ENCODE measurements around the gene PLA1A. TPM values are rescaled to one million over a fixed set of nuclear protein-coding genes. Genes with fewer than 3 reads are reported as not detected.

The PLA1A gene
- total and polyA plus RNA-seq, 2 donors (not counting 3 experiments of a cell fraction or from before 2014, with no cell fraction given) = 0.07 TPM; not detected in 1

DNA sequence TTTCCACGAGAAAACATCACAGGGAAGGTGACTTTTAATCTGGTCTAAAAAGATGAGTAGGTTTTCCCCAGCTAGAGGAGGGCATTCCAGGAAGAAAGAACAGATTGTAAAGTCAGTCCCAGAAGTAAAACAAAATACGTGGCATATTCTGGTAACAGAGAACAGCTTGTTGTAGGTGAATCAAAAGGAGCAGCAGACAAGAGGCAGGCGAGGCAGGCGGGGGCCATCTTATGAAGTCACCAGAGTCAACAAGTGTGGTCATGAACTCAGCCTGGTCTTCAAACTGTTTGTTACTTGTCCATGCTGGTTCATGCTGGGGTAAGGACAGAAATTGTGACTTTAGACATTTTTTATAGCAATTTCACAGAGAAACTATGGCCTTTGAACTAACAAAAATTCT lies 66.7 kb downstream of the PLA1A start:
- Histone ChIP-seq H2AFZ (ENCODE audit: low read depth, low read length) (no peak overlapping the region), H3K4me1 (ENCODE audit: control insufficient read depth, extremely low read depth, insufficient read depth, low read length) (no peaks in the 10 kb centered on the region), H3K9me1 (replicated peaks; ENCODE audit: control insufficient read depth, extremely low read depth, insufficient read depth, low read length) (no peaks in the 10 kb centered on the region), H3K9me3 (replicated peaks; ENCODE audit: control insufficient read depth, insufficient read depth, low read length) (no peaks in the 10 kb centered on the region), H4K20me1 (replicated peaks; ENCODE audit: control insufficient read depth, extremely low read depth, insufficient read depth, low read length) (no peaks in the 10 kb centered on the region), H3K4me3 (replicated peaks in 1 of 3; ENCODE audit: insufficient read depth in 1 of 3, low read depth in 1 of 3, low read length in 3 of 3) (no peak overlapping the region), H3K27ac (ENCODE audit: insufficient read depth, low read depth, low read length) (no peak overlapping the region), H3K36me3 (ENCODE audit: control insufficient read depth in 2 of 2, extremely low read depth in 1 of 2, insufficient read depth in 2 of 2, low read length in 2 of 2) (no peaks in the 10 kb centered on the region), H3K79me2 (ENCODE audit: control insufficient read depth, insufficient read depth, low read length) (no peaks in the 10 kb centered on the region), H3K4me2 (ENCODE audit: insufficient read depth, low read length) (no peak overlapping the region), H3K27me3 (ENCODE audit: control insufficient read depth in 2 of 2, insufficient read depth in 2 of 2, low read length in 2 of 2) (no peaks in the 10 kb centered on the region), H3K9ac (replicated peaks; ENCODE audit: extremely low read depth, insufficient read depth, low read length) (no peak overlapping the region)
- BruUV-seq (replicated peaks) = no TSS peak
- DNase-seq (ENCODE audit: low read depth, low spot score) (no peak), FAIRE-seq (no peak)
- intact Hi-C loops (cut with micrococcal nuclease) = no loop called here
- ChIA-PET POLR2A (no interaction called here), CTCF (interaction anchor here (1.0 to 2.0 kb wide), 4 partner anchors 9 to 140 kb away, joined by 3 to 6 read pairs (median 4); no protein-coding TSS in a partner anchor)
- TF ChIP-seq CTCF (IDR thresholded peaks at IDR 0.05; ENCODE audit: extremely low read depth in 1 of 2, insufficient read depth in 1 of 2, low read depth in 1 of 2, low read length in 2 of 2) = no peak
- no peak for TF ChIP-seq FOS (IDR thresholded peaks at IDR 0.05; ENCODE audit: borderline replicate concordance, insufficient read depth, low read length)
- TF ChIP-seq MAX (IDR thresholded peaks at IDR 0.05; ENCODE audit: insufficient read depth, insufficient read length) = no peak
- no peak for TF ChIP-seq GATA2 (IDR thresholded peaks at IDR 0.05; ENCODE audit: insufficient read depth, insufficient read length, low read depth, low read length)
- no peak for TF ChIP-seq EZH2 (IDR thresholded peaks at IDR 0.05; ENCODE audit: borderline replicate concordance, low read depth, low read length, severe bottlenecking)
- TF ChIP-seq POLR2AphosphoS5 (IDR thresholded peaks at IDR 0.05; ENCODE audit: insufficient read depth, low read depth, low read length) = no peak
- no peak for TF ChIP-seq POLR2A (IDR thresholded peaks at IDR 0.05; ENCODE audit: low read depth, low read length)
- TF ChIP-seq JUN (IDR thresholded peaks at IDR 0.05; ENCODE audit: borderline replicate concordance, insufficient read depth, insufficient read length, low read depth) = no peak
- no peak for TF ChIP-seq MYC (IDR thresholded peaks at IDR 0.05; ENCODE audit: low read depth, low read length)
- dilution Hi-C loops (cut with MboI; ENCODE audit: extremely low pct_ligation_motif_present, low sequenced_read_pairs) = no loop called here

Data from endothelial cell of umbilical vein (primary cell).